H9 (cell line): ENCODE results near the gene FSTL1. TPM values are rescaled to one million over a fixed set of nuclear protein-coding genes. Genes with fewer than 3 reads are reported as not detected.

Source experiments
- DNase-seq: peaks from one replicate; pipeline ENCODE4 v3.0.0-alpha.2; 2017
- H2AFZ ChIP-seq: one replicate; pipeline ENCODE4 v1.6.1; 2013; ENCODE audit warnings: mild to moderate bottlenecking, low read length, control low read depth, moderate library complexity
- H2AK5ac ChIP-seq: 2 replicates; pipeline ENCODE4 v1.6.1; 2013; ENCODE audit warnings: low read length, control low read depth, mixed read lengths; ENCODE audit not compliant: insufficient read length
- H2BK120ac ChIP-seq: one replicate; pipeline ENCODE4 v1.6.1; 2013; ENCODE audit warnings: low read depth, mild to moderate bottlenecking, low read length, control low read depth, inconsistent platforms; ENCODE audit not compliant: poor library complexity, severe bottlenecking
- H2BK12ac ChIP-seq: 2 replicates; pipeline ENCODE4 v1.6.1; 2013; ENCODE audit warnings: low read length, control low read depth, mixed read lengths, low read depth; ENCODE audit not compliant: insufficient read length
- H2BK15ac ChIP-seq: 2 replicates; pipeline ENCODE4 v1.6.1; 2013; ENCODE audit warnings: low read depth, low read length, control low read depth
- H2BK20ac ChIP-seq: one replicate; pipeline ENCODE4 v1.6.1; 2013; ENCODE audit warnings: low read depth, mild to moderate bottlenecking, low read length, control low read depth, inconsistent platforms; ENCODE audit not compliant: poor library complexity, severe bottlenecking
- H2BK5ac ChIP-seq: 2 replicates; pipeline ENCODE4 v1.6.1; 2013; ENCODE audit warnings: low read length, control low read depth, mixed read lengths; ENCODE audit not compliant: insufficient read length
- H3K14ac ChIP-seq: 2 replicates; pipeline ENCODE4 v1.6.1; 2013; ENCODE audit warnings: low read length, control low read depth; ENCODE audit not compliant: insufficient read depth
- H3K18ac ChIP-seq: 2 replicates; pipeline ENCODE4 v1.6.1; 2013; ENCODE audit warnings: low read depth, mild to moderate bottlenecking, mixed read lengths, low read length, control low read depth; ENCODE audit not compliant: insufficient read length
- H3K23ac ChIP-seq: 2 replicates; pipeline ENCODE4 v1.6.1; 2013; ENCODE audit warnings: low read length, control low read depth, mixed read lengths, low read depth; ENCODE audit not compliant: insufficient read length
- H3K23me2 ChIP-seq: 2 replicates; pipeline ENCODE4 v1.6.1; 2013; ENCODE audit warnings: low read depth, mild to moderate bottlenecking, mixed read lengths, low read length, control low read depth; ENCODE audit not compliant: insufficient read length, poor library complexity, severe bottlenecking
- H3K27ac ChIP-seq: 2 replicates; pipeline ENCODE4 v1.5.1; 2013; ENCODE audit warnings: low read length, control low read depth, mixed read lengths, low read depth; ENCODE audit not compliant: insufficient read length
- H3K27me3 ChIP-seq: 2 replicates; pipeline ENCODE4 v1.6.1; 2013; ENCODE audit warnings: low read length, control low read depth, inconsistent platforms; ENCODE audit not compliant: insufficient read depth
- H3K4ac ChIP-seq: 2 replicates; pipeline ENCODE4 v1.6.1; 2013; ENCODE audit warnings: low read depth, mild to moderate bottlenecking, control low read depth, inconsistent platforms, low read length, moderate library complexity
- H3K4me1 ChIP-seq: 2 replicates; pipeline ENCODE4 v1.6.1; 2013; ENCODE audit warnings: low read length, control low read depth, inconsistent platforms; ENCODE audit not compliant: insufficient read depth
- H3K4me2 ChIP-seq: 2 replicates; pipeline ENCODE4 v1.6.1; 2013; ENCODE audit warnings: low read length, control low read depth, mixed read lengths; ENCODE audit not compliant: insufficient read length, insufficient read depth
- H3K56ac ChIP-seq: 2 replicates; pipeline ENCODE4 v1.6.1; 2013; ENCODE audit warnings: low read depth, mild to moderate bottlenecking, mixed read lengths, low read length, control low read depth; ENCODE audit not compliant: insufficient read length
- H3K79me1 ChIP-seq: 2 replicates; pipeline ENCODE4 v1.6.1; 2013; ENCODE audit warnings: low read depth, mild to moderate bottlenecking, moderate library complexity, low read length, control low read depth, inconsistent platforms; ENCODE audit not compliant: insufficient read depth, poor library complexity, severe bottlenecking
- H3K79me2 ChIP-seq: 2 replicates; pipeline ENCODE4 v1.6.1; 2013; ENCODE audit warnings: low read length, control low read depth, inconsistent platforms; ENCODE audit not compliant: insufficient read depth
- H3K9ac ChIP-seq: 2 replicates; pipeline ENCODE4 v1.6.1; 2013; ENCODE audit warnings: low read length, control low read depth, mixed read lengths; ENCODE audit not compliant: insufficient read length; ENCODE audit errors: extremely low read depth
- H3K9me3 ChIP-seq: one replicate; pipeline ENCODE4 v1.6.1; 2013; ENCODE audit warnings: low read depth, low read length, inconsistent platforms; ENCODE audit not compliant: control insufficient read depth
- H3T11ph ChIP-seq: one replicate; pipeline ENCODE4 v1.6.1; 2013; ENCODE audit warnings: mild to moderate bottlenecking, low read length, control low read depth, inconsistent platforms
- H4K20me1 ChIP-seq: one replicate; pipeline ENCODE4 v1.6.1; 2013; ENCODE audit not compliant: control insufficient read depth, insufficient read length, insufficient read depth
- H4K5ac ChIP-seq: 2 replicates; pipeline ENCODE4 v1.6.1; 2013; ENCODE audit warnings: low read depth, mild to moderate bottlenecking, mixed read lengths, low read length, control low read depth; ENCODE audit not compliant: insufficient read length
- H4K8ac ChIP-seq: replicated peaks from 2 replicates; pipeline ENCODE4 v1.6.1; 2013; ENCODE audit warnings: low read length, control low read depth, mixed read lengths, low read depth; ENCODE audit not compliant: insufficient read length
- H4K91ac ChIP-seq: 2 replicates; pipeline ENCODE4 v1.6.1; 2013; ENCODE audit warnings: low read depth, mild to moderate bottlenecking, moderate library complexity, mixed read lengths, low read length, control low read depth; ENCODE audit not compliant: insufficient read length
- H3K27ac Mint-ChIP-seq, 3 experiments: 2 replicates in 2 of 3; 3 replicates in 1 of 3; pipeline ENCODE4 v1.8.0; 2020 to 2021; ENCODE audit warnings: mixed read lengths in 3 of 3, mild to moderate bottlenecking in 1 of 3, moderate library complexity in 1 of 3
- H3K27me3 Mint-ChIP-seq: 2 replicates; pipeline ENCODE4 v1.8.0; 2021; ENCODE audit warnings: low read depth, mild to moderate bottlenecking, moderate library complexity, mixed read lengths
- H3K36me3 Mint-ChIP-seq, 3 experiments: 2 replicates in 2 of 3; 3 replicates in 1 of 3; pipeline ENCODE4 v1.8.0; 2020 to 2021; ENCODE audit warnings: low read depth in 3 of 3, mixed read lengths in 3 of 3; ENCODE audit not compliant: insufficient read depth in 1 of 3
- H3K4me1 Mint-ChIP-seq, 2 experiments: 2 replicates each; pipeline ENCODE4 v1.8.0; 2020; ENCODE audit warnings: mixed read lengths in 2 of 2
- H3K4me3 Mint-ChIP-seq, 2 experiments: 2 replicates in 1 of 2; 3 replicates in 1 of 2; pipeline ENCODE4 v1.8.0; 2020 to 2021; ENCODE audit warnings: mild to moderate bottlenecking in 2 of 2, mixed read lengths in 2 of 2, moderate library complexity in 1 of 2
- H3K9me3 Mint-ChIP-seq, 2 experiments: 2 replicates in 1 of 2; 3 replicates in 1 of 2; pipeline ENCODE4 v1.8.0; 2020; ENCODE audit warnings: mild to moderate bottlenecking in 2 of 2, mixed read lengths in 2 of 2, moderate library complexity in 1 of 2
- CTCF ChIP-seq: fragments of 200-600 bp; sonication (generic); conservative IDR thresholded peaks from 3 replicates; pipeline ENCODE4 v1.8.0; 2021; ENCODE audit warnings: antibody characterized with exemption, mild to moderate bottlenecking
- WGBS: extraction: QIAGEN DNeasy Blood & Tissue Kit; methylation state at CpG from one replicate; pipeline ENCODE4 v1.1.7; 2013; ENCODE audit warnings: missing lambda C conversion rate, low lambda C conversion rate, mixed read lengths; ENCODE audit not compliant: insufficient read length; ENCODE audit errors: extremely low coverage; 5-methylcytosine and 5-hydroxymethylcytosine counted together
- total RNA-seq: library from RNA; stranded (reverse); gene quantifications from 2 replicates; pipeline ENCODE4 v1.2.1, GENCODE V29; 2021

Gene FSTL1
- total RNA-seq, 1 experiment from 2014 or later, result 326 TPM

DNA sequence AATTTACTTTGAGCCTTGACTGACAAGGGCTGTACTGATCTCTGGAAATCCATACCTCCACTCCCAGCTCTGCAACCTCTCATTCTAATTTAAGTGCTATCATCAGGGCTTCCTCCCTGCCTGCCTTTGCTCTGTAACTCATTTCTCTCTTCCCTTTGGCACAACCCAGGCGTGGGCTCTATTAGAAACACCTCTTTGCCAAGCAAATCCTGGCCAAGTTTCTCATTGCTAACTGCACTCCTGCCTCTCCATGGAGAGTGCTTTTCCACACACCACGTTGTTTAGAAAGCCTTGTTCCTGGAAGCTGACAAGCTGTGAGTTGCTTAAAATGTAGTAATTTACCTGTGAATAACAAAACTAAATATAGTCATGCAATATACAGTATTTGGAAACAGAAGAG, 20.1 kb upstream of the FSTL1 start:
- Mint-ChIP-seq H3K9me3 (peaks cover 7 to 12% of the 10 kb centered on the region in 2 experiments), H3K36me3 (peaks cover 2 to 19% (median 4%) of the 10 kb centered on the region in 3 experiments; a peak in 5 of 7 replicates), H3K27ac (peak overlapping the region in 2 of 3 experiments; percentile 54 to 88; a peak in 5 of 7 replicates), H3K4me3 (no peak overlapping the region), H3K4me1 (peaks cover 60% of the 10 kb centered on the region in 2 experiments), H3K27me3 (no peaks in the 10 kb centered on the region)
- peak overlapping the region; percentile 77 for H3K14ac ChIP-seq
- H3K79me2 ChIP-seq, result no peaks in the 10 kb centered on the region
- H2BK15ac ChIP-seq, result no peak overlapping the region
- H4K8ac ChIP-seq, result no peak overlapping the region
- no peaks in the 10 kb centered on the region for H3K23me2 ChIP-seq
- H3T11ph ChIP-seq, result no peak overlapping the region
- TF ChIP-seq CTCF, result no peak
- no peak overlapping the region for H4K5ac ChIP-seq
- no peak overlapping the region for H2BK120ac ChIP-seq
- peaks cover 25% of the 10 kb centered on the region for H3K4me1 ChIP-seq
- H3K18ac ChIP-seq, result peak overlapping the region; percentile 51
- H3K9ac ChIP-seq, result no peak overlapping the region
- no peak overlapping the region for H2BK20ac ChIP-seq
- H2AK5ac ChIP-seq, result no peak overlapping the region
- H3K56ac ChIP-seq, result no peak overlapping the region
- no peaks in the 10 kb centered on the region for H3K79me1 ChIP-seq
- peak overlapping the region; percentile 78 for H2AFZ ChIP-seq
- WGBS, result no CpG with 5 or more reads among the region's 2 CpGs
- no peaks in the 10 kb centered on the region for H4K20me1 ChIP-seq
- no peak overlapping the region for H3K23ac ChIP-seq
- H3K4me2 ChIP-seq, result no peak overlapping the region
- no peaks in the 10 kb centered on the region for H3K27me3 ChIP-seq
- H2BK12ac ChIP-seq, result peak overlapping the region; percentile 95
- no peak for DNase-seq
- H3K4ac ChIP-seq, result no peak overlapping the region
- no peak overlapping the region for H2BK5ac ChIP-seq
- H3K9me3 ChIP-seq, result no peaks in the 10 kb centered on the region
- peak overlapping the region; percentile 26 for H3K27ac ChIP-seq
- H4K91ac ChIP-seq, result peak overlapping the region; percentile 72
